ENCODE measurements around the gene SNRPA. TPM values are rescaled to one million over a fixed set of nuclear protein-coding genes. Genes with fewer than 3 reads are reported as not detected.

SNRPA gene
- total and polyA plus RNA-seq, 2 of the 8 experiments (the other 6 are each of a cell fraction or from before 2014, with no cell fraction given): 201 to 202 TPM

- TF ChIP-seq SP1 (IDR thresholded peaks at IDR 0.05; ENCODE audit: low read depth, low read length) (no peak), NANOG (IDR thresholded peaks at IDR 0.05; ENCODE audit: insufficient read depth, low read depth, low read length, poor library complexity, severe bottlenecking) (no peak)
Measured at GRCh38 chr19:40791996-40792395, 41.0 kb downstream of the SNRPA start (continued).

Data from H1 (cell line).